GM13977 (cell line): ENCODE results near the gene TTC13.

Source experiments
- DNase-seq: peaks from one replicate; pipeline ENCODE4 v3.0.0; 2012; ENCODE audit warnings: low spot score
- in situ Hi-C: fragments of 300-500 bp; cut with MboI; formaldehyde crosslinking; loops from one replicate; pipeline ENCODE4 v1.12.0; 2022; ENCODE audit warnings: low sequenced_read_pairs, low pct_unique_long_range_greater_than_20kb, mixed read lengths, inconsistent platforms; ENCODE audit not compliant: unreplicated experiment
- TF ChIP-seq, protein P1 (sequence below): IDR thresholded peaks from 2 replicates; pipeline ENCODE4 v1.5.1; 2012; ENCODE audit warnings: mild to moderate bottlenecking, control low read depth; ENCODE audit not compliant: insufficient read depth; ENCODE audit errors: extremely low read depth, missing control alignments

The TTC13 gene

DNA sequence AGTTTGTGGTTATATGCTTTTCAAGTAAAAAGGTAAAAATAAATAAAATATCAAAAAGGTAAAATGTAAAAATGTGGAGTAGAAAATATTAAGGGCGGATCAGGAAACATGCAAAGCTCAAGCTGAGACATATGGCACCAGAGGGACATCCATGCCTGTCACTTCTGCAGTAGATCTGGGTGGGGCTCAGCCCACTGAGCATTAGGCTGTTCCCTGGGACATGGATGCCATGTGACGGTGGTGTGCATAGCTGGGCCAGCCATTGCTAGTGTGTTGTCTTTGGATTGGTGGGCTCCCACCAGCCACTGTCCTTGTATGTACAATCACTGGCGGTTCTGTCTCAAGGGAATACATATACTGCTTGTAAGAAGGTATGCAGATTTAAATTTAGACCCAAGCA lies 3.0 kb downstream of the TTC13 start:
- TF ChIP-seq, protein P1, sequence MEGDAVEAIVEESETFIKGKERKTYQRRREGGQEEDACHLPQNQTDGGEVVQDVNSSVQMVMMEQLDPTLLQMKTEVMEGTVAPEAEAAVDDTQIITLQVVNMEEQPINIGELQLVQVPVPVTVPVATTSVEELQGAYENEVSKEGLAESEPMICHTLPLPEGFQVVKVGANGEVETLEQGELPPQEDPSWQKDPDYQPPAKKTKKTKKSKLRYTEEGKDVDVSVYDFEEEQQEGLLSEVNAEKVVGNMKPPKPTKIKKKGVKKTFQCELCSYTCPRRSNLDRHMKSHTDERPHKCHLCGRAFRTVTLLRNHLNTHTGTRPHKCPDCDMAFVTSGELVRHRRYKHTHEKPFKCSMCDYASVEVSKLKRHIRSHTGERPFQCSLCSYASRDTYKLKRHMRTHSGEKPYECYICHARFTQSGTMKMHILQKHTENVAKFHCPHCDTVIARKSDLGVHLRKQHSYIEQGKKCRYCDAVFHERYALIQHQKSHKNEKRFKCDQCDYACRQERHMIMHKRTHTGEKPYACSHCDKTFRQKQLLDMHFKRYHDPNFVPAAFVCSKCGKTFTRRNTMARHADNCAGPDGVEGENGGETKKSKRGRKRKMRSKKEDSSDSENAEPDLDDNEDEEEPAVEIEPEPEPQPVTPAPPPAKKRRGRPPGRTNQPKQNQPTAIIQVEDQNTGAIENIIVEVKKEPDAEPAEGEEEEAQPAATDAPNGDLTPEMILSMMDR = no peak
- no peak for DNase-seq

DNA sequence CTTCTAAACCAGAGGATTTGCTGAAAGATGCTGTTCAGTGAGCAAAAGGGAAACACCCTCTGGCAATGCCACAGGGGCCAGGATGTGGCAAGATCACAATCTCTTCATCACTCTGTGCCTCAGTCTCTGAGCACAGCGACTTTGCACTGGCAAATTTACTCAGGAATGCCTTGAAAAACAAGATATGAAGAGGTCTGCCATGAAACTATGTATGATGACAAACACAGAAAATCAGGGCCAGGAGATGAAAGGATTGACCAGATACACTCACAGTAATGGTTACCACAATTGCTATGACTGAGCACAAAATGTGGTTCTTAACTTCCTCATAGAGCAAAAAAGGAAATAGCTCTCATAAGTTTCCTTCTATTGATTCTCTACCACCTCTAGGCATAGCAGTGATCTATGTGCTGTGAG lies 5.8 kb downstream of the TTC13 start:
- DNase-seq = peak; percentile 52
- TF ChIP-seq, protein P1 = no peak
- in situ Hi-C loops = no loop called here

More for the DNA sequence above, 3.0 kb downstream of the TTC13 start:
- in situ Hi-C loops = no loop called here

DNA sequence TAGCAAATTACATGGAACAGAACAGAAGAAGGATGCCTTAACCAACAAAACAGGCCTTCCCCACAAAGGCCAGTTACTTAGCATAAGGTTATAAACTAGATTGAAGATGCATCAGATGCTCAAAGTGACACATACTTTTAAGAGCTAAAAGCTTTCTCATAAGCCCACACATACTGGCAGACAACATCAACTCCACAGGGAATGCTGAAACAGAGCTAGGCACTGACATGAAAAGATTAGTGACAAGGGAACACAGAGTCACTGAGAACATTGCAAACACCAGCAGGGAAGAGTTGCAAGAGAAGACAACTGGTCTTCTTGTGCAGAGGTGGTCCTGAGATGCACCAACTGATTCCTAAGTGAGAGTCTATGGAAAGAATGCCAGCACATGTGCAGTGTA lies 6.9 kb downstream of the TTC13 start:
- in situ Hi-C loops = no loop called here
- TF ChIP-seq, protein P1 = no peak
- DNase-seq = no peak

DNA sequence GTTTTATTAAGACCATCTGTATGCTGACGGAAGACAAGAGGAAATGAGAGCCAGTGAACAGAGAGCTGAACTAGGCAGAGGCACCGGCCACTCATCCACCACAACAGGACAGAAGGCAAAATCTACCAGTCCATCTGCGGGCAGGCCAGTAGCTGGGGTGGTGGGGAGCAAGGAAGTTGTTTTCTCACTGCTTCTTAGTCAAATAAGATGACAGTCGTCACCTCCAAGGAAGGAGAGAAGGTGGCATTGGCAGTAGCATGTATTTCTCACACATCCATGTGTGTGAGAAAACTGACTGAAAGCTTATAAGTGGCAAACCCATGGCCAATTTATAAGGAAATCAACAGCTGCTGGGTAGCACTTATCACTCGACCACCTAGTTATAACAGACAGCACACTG lies 8.2 kb downstream of the TTC13 start:
- in situ Hi-C loops = no loop called here
- no peak for DNase-seq
- TF ChIP-seq, protein P1 = no peak

DNA sequence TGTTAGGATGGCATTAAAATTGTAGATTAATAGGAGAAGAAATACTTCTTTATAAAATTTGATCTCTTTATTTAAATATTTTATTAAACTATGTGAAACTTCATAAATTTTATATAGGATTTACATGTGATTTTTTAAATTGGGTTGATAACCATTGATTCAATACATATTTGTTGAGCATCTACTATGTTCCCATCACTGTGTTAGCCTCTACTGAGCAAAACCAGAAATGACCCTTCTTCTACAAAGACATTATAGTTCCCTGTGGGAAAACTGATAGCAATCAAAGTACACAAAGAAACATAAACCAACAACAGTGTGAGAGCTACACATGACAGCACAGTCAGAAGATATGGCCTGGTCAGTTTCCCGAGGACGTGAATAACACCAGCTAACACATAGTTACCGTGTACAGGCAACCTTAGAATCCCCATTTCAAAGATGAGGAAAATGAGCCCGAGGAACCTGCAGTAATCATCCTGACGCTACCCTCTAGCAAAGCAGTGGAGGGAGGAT lies 12.2 kb downstream of the TTC13 start:
- in situ Hi-C loops = no loop called here
- TF ChIP-seq, protein P1 = no peak
- DNase-seq = no peak

GRCh38 chr1:230965535-230965934 lies 13.1 kb downstream of the TTC13 start:
- DNase-seq = no peak
- in situ Hi-C loops = no loop called here
- TF ChIP-seq, protein P1 = no peak

GRCh38 chr1:230964896-230965295 lies 13.8 kb downstream of the TTC13 start:
- DNase-seq = no peak
- in situ Hi-C loops = no loop called here
- TF ChIP-seq, protein P1 = no peak
